SK-N-SH (cell line): ENCODE data around the gene SH2D5.

ENCODE experiments used
- YY1 ChIP-seq: IDR thresholded peaks from 2 replicates; pipeline ENCODE4 v1.4.0; 2012; ENCODE audit warnings: low read depth, mild to moderate bottlenecking
- TF ChIP-seq, protein P1 (sequence below): fragments of 200-600 bp; sonication (generic); IDR thresholded peaks from 2 replicates; pipeline ENCODE4 v1.6.1; 2017; ENCODE audit warnings: antibody characterized with exemption, mild to moderate bottlenecking, moderate library complexity

DNA sequence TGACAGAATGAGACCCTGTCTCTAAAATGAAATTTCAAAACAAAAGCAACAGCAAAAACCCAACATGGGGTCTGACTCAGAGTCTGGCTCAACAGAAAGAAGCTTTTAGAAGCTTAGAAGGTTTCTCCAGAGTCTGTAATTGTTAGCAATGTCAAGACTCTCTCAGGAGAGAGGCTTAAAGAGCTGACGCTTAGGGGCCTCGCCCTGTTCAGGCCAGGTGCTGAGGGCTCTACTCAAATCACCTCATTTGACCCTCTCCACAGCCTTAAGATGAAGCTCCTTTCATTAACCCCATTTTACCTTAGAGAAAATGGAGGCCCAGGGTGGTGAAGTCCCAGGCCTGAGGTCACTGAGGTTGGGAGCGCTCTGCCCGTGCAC lies 9.4 kb downstream of the SH2D5 start:
- TF ChIP-seq, protein P1, sequence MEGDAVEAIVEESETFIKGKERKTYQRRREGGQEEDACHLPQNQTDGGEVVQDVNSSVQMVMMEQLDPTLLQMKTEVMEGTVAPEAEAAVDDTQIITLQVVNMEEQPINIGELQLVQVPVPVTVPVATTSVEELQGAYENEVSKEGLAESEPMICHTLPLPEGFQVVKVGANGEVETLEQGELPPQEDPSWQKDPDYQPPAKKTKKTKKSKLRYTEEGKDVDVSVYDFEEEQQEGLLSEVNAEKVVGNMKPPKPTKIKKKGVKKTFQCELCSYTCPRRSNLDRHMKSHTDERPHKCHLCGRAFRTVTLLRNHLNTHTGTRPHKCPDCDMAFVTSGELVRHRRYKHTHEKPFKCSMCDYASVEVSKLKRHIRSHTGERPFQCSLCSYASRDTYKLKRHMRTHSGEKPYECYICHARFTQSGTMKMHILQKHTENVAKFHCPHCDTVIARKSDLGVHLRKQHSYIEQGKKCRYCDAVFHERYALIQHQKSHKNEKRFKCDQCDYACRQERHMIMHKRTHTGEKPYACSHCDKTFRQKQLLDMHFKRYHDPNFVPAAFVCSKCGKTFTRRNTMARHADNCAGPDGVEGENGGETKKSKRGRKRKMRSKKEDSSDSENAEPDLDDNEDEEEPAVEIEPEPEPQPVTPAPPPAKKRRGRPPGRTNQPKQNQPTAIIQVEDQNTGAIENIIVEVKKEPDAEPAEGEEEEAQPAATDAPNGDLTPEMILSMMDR, result no peak
- TF ChIP-seq YY1, result no peak
